HG03135 (cell line): ENCODE data around the gene ATP10A.

ENCODE experiments used
- ATAC-seq: cut with Tn5 transposase; IDR thresholded peaks from one replicate; pipeline ENCODE4 v1.9.1; 2021; ENCODE audit warnings: mild to moderate bottlenecking, moderate library complexity; ENCODE audit not compliant: unreplicated experiment

ATP10A gene

GRCh38 chr15:25863111-25863967 is at the start of gene ATP10A:
TSS of gene ATP10A (minus strand) at chr15:25863327. CDS start at chr15:25863096, 231 bp downstream.
- no peak for ATAC-seq

DNA sequence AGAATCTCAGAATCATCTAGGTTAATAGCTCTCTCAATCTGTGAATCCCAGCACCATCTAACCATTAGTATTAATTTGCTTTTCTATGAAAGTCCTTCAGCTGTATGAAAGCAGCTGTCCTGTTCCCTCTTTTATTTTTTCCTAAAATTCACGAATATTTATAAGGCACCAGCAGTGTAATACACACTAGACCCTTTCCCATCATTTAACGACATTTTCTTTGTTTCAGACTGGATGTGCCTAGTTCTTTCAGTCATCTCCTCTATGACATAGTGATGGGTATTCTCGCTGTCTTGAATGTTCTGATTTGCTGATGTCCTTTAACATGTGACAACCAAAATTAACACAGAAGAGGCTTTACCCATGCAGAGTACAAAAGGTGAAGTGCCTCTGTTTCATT is 48.9 kb upstream of the ATP10A start:
- ATAC-seq, result no peak

GRCh38 chr15:25910832-25911231 is 47.7 kb upstream of the ATP10A start:
- ATAC-seq, result no peak

- no peak for ATAC-seq
These were observed 46.7 kb upstream of the ATP10A start for GRCh38 chr15:25909806-25910205.

DNA sequence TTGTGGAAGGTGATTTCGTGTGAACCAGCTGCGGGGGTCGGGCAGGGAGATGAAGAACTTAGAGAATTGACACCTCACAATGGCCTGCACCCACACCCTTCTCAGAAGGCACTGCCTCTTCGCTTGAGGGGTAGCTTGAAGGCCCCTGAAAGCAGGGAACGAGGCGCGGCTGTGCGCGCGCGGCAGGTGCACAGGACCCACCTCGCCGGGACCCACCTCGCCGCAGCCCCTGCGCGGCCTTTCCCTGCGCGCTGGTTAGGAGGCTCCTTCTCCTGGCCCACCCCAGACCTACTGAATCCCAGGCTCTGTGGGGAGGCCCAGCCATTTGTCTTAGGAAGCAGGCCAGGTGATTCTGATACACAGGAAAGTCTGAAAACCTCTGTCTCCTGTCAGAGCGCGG is 46.2 kb upstream of the ATP10A start:
- no peak for ATAC-seq

DNA sequence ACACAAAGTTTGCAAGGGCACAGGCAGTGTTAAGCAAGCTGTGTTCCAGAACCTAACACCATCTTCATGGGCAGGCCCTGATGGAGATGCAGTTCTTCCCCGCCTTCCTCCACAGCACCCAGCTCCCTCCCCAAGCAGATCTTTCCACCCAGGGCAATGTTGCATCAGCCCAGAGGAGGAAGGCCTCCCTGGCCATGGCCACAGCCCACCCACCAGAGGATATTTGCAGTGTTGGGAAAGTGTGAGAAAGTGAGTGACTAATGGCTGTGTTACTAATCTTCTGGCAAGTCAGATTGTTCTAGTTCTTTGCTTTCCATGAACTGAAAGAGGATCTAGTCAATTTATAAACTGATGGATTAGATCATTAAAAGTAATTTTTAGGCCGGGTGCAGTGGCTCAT is 42.0 kb upstream of the ATP10A start:
- no peak for ATAC-seq

DNA sequence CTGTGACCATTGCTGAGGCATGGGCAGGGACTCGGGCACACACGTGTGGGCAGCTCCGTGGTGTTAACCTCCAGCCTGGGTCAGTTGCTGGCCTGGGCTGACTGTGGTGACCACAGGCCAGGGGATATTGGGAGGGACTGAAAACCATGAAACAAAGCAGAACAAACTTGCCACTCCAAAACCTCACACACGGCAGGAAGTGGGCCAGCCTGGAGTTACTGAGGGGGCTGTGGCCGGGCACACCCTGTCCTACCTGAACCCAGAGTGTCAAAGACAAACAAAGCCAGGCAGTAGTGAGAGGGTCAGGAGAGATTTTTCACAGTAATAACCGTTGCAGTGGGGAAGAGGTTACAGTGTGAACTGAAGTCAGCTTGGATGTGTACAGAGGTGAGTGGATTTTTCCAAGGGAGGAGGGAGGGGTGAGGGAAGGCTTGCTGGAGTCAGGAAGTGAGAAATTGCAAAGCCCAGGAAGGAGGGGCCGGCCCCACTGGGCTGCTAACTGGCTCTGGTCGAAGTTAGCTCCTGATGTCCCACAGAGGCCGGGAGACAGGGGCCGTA is 40.0 kb upstream of the ATP10A start:
- no peak for ATAC-seq

GRCh38 chr15:25901811-25902605 is 38.9 kb upstream of the ATP10A start:
- no peak for ATAC-seq

DNA sequence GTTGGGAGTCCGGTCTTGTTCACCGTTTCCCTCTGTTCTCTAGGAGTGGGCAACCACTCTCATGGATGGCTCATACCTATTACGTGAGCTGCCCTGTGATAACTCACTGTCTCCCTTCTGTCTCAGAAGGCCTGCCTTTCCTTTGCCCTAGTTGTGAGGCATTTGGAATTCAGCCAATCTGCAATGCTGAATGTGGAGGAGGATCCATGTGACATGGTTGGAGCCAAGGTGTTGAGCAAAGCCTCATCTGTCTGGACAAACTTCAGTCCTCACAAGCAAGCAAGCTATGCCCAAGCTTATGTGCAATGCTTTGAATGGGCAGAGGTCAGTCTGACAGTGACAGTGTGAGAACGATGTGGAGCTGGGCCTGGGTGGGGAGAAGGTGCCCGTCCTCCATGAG is 37.8 kb upstream of the ATP10A start:
- no peak for ATAC-seq

GRCh38 chr15:25900431-25900830 is 37.3 kb upstream of the ATP10A start:
- no peak for ATAC-seq

DNA sequence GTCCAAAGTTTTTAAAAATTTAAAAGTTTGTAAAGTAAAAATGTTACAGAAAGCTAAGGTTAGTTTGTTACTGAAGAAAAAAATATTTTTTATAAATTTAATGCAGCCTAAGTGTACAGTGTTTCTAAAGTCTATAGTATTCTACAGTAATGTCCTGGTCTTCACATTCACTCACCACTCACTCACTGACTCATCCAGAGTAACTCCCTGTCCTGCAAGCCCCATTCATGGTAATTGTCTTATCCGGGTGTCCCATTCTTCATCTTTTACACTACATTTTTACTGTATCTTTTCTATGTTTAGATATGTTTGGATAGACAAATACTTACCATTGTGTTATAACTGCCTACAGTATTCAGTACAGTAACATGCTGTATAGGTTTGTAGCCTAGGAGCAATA is 36.7 kb upstream of the ATP10A start:
- no peak for ATAC-seq

DNA sequence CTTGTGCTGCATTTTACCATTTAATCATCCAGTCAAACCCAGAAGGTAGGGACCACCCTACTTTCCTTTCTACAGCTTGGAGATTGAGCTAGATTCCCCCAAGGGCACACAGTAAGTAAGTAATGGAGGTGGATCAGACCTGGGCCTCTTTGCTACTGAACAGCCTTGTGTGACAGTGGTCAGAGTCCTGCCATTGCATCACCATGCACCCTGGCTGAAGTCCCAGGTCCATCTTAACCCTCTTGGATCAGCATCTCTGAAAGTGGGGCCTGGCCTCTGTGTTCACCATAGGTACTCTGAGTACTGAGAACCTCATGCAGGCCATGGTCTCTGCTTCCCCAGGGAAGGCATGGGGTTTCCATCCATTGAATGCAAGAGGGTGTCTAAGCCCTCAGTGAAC is 34.5 kb upstream of the ATP10A start:
- ATAC-seq, result no peak

GRCh38 chr15:25894371-25894902 is 31.3 kb upstream of the ATP10A start:
- no peak for ATAC-seq

DNA sequence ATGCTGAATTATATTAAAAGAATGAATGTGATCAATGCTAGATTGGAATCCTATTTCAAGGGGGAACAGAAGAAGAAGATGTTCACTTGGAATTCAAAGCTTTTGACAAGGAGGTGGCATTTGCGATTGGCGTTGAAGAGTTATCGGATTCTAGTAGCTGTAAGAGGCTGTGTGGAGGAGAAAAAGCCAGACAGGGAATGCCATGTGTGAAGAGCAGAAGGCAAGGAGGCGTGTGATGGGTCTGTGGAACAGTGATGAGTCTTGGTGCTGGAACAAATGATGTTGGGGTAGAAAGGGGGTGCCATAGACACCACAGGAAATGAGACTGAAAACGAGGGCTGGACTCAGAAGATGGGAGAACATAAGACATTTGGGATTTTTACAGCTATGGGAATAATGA is 30.5 kb upstream of the ATP10A start:
- ATAC-seq, result no peak

- ATAC-seq, result no peak
These were observed 29.0 kb upstream of the ATP10A start for GRCh38 chr15:25892126-25892525.

GRCh38 chr15:25891081-25891480 is 28.0 kb upstream of the ATP10A start:
- ATAC-seq, result no peak

DNA sequence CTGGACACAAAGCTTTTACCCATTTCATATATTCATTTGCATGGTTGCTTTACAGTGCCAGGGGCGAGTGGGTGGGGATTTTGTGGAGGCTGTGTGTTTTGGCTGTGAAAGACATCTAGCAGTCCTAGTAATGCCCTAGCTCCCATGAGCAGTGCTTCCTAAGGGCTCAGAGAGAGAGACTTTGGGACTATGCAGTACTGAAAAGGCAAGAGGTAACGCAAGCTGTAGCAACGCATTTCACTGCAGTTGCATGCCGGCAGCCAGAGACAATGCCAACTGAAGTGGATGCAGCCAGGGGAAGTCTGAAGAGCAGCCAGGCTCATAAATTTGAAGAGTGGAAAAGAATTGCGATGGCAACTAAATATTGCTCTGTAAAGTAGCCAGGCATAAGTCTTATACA is 27.4 kb upstream of the ATP10A start:
- no peak for ATAC-seq

- ATAC-seq, result no peak
These were observed 24.7 kb upstream of the ATP10A start for GRCh38 chr15:25887870-25888269.

DNA sequence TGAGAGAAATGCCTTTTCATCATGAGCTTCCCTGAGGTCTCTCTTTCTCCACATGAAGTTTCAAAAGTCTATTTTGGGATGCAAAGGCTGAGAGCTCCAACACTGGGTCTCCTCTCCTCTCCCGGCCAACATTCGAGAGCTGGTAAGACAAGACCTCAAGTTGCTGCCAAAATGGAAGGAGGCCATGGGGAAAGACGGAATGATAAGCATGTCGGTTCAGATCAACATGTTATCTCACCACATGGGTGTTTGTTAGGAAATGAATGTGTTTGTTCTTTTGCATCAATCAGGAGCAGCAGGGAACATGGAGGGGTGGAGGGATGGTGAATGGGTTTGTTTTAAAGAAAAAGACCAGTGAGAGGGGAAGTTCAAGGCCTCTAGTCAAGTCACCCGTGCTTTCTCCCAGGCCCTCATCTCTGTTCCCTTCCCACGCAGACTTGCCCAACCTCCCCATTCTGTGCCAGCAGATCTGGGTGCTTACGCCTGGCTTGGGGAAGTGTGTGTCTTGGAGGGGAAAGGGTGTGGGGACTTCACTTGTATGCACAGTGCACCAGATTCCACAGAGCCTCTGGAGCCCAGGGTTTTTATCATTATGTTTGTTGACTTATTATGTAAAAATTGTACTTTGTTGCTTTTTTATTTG is 23.5 kb upstream of the ATP10A start:
- ATAC-seq, result no peak

GRCh38 chr15:25884370-25884769 is 21.2 kb upstream of the ATP10A start:
- no peak for ATAC-seq
